HepG2 (cell line): ENCODE results near the gene FSCN2. TPM values are rescaled to one million over a fixed set of nuclear protein-coding genes. Genes with fewer than 3 reads are reported as not detected.

ENCODE experiments used
- AGO2 ChIP-seq: fragments of 200-400 bp; formaldehyde crosslinking; optimal IDR thresholded peaks from 2 replicates; pipeline ENCODE3; 2017; ENCODE audit warnings: mild to moderate bottlenecking, low read depth, low read length, moderate library complexity
- HOXA3 ChIP-seq: sonication (generic); formaldehyde crosslinking; IDR thresholded peaks from 2 replicates; pipeline ENCODE4 v1.5.0; 2020; ENCODE audit warnings: missing genetic modification reagents
- LCORL ChIP-seq, 2 experiments: fragments of 450-650 bp in 1 of 2; sonication (generic) in 1 of 2; formaldehyde crosslinking in 1 of 2; IDR thresholded peaks; 2 replicates each; pipeline versions ENCODE4 v1.5.0 to v1.6.1; 2017 to 2020; ENCODE audit warnings: antibody characterized with exemption in 1 of 2, missing genetic modification reagents in 1 of 2
- NFKB2 ChIP-seq: sonication (generic); formaldehyde crosslinking; IDR thresholded peaks from 2 replicates; pipeline ENCODE4 v1.4.0; 2020; ENCODE audit warnings: missing genetic modification reagents, borderline replicate concordance
- NRL ChIP-seq: sonication (generic); formaldehyde crosslinking; IDR thresholded peaks from 2 replicates; pipeline ENCODE4 v1.5.0; 2020; ENCODE audit warnings: missing genetic modification reagents, mild to moderate bottlenecking, moderate library complexity, borderline replicate concordance
- SKI ChIP-seq: fragments of 450-650 bp; IDR thresholded peaks from one replicate; pipeline ENCODE4 v1.6.1; 2018; ENCODE audit warnings: mild to moderate bottlenecking; ENCODE audit not compliant: partially characterized antibody
- SPEN ChIP-seq: sonication (generic); formaldehyde crosslinking; IDR thresholded peaks from 2 replicates; pipeline ENCODE4 v1.5.1; 2020; ENCODE audit warnings: low read depth, mild to moderate bottlenecking, missing genetic modification reagents
- YEATS2 ChIP-seq: sonication (generic); formaldehyde crosslinking; IDR thresholded peaks from 2 replicates; pipeline ENCODE4 v1.4.0; 2020; ENCODE audit warnings: missing genetic modification reagents, borderline replicate concordance
- ZC3H13 ChIP-seq: sonication (generic); formaldehyde crosslinking; IDR thresholded peaks from 2 replicates; pipeline ENCODE4 v1.8.1; 2023; ENCODE audit warnings: mild to moderate bottlenecking, missing genetic modification reagents, moderate library complexity
- ZNF160 ChIP-seq: sonication (generic); formaldehyde crosslinking; IDR thresholded peaks from 2 replicates; pipeline ENCODE4 v1.8.0; 2022; ENCODE audit warnings: mild to moderate bottlenecking, inconsistent platforms, missing genetic modification reagents
- ZNF235 ChIP-seq: sonication (generic); formaldehyde crosslinking; IDR thresholded peaks from 2 replicates; pipeline ENCODE4 v1.8.1; 2023; ENCODE audit warnings: mild to moderate bottlenecking, missing genetic modification reagents, borderline replicate concordance
- ZNF703 ChIP-seq: sonication (generic); formaldehyde crosslinking; IDR thresholded peaks from 2 replicates; pipeline ENCODE4 v1.5.1; 2020; ENCODE audit warnings: missing genetic modification reagents, mild to moderate bottlenecking, moderate library complexity, borderline replicate concordance
- ZNF749 ChIP-seq: sonication (generic); formaldehyde crosslinking; IDR thresholded peaks from 2 replicates; pipeline ENCODE4 v1.8.0; 2022; ENCODE audit warnings: mild to moderate bottlenecking, missing genetic modification reagents, moderate library complexity, borderline replicate concordance
- polyA plus RNA-seq, 8 experiments: library from polyadenylated mRNA; depleted of rRNA in 3 of 8; stranded (reverse) in 7 of 8; unstranded in 1 of 8; fragments of >200 nt; fragmentation: Illumina TruSeq in 4 of 8; extraction: Trizol in 4 of 8; gene quantifications; 2 replicates each; pipeline versions ENCODE4 v1.2.1 to v1.2.3, GENCODE V29; 2011 to 2016; ENCODE audit warnings: low read depth in 4 of 8, missing spikeins in 1 of 8, mixed read lengths in 1 of 8; ENCODE audit not compliant: insufficient read depth in 1 of 8
- total RNA-seq, 5 experiments: library from RNA; depleted of rRNA; stranded (reverse); fragments of >200 nt; fragmentation: Illumina TruSeq; extraction: Trizol; gene quantifications; 2 replicates each; pipeline ENCODE4 v1.2.3, GENCODE V29; 2016; ENCODE audit warnings: low read depth in 1 of 5
- TF ChIP-seq, protein P1 (sequence below): sonication (generic); formaldehyde crosslinking; IDR thresholded peaks from 2 replicates; pipeline ENCODE4 v1.9.0; 2021; ENCODE audit warnings: missing genetic modification reagents, borderline replicate concordance
- TF ChIP-seq, protein P2 (sequence below): sonication (generic); formaldehyde crosslinking; IDR thresholded peaks from 2 replicates; pipeline ENCODE4 v1.5.0; 2020; ENCODE audit warnings: missing genetic modification reagents, mild to moderate bottlenecking, borderline replicate concordance
- TF ChIP-seq, protein P3 (sequence below): sonication (generic); formaldehyde crosslinking; IDR thresholded peaks from 2 replicates; pipeline ENCODE4 v1.8.0; 2022; ENCODE audit warnings: low read depth, missing genetic modification reagents
- TF ChIP-seq, protein P4 (sequence below): sonication (generic); formaldehyde crosslinking; IDR thresholded peaks from 2 replicates; pipeline ENCODE4 v1.8.0; 2022; ENCODE audit warnings: mild to moderate bottlenecking, missing genetic modification reagents, moderate library complexity
- TF ChIP-seq, protein P5 (sequence below): sonication (generic); formaldehyde crosslinking; IDR thresholded peaks from 2 replicates; pipeline ENCODE4 v1.5.0; 2020; ENCODE audit warnings: missing genetic modification reagents, mild to moderate bottlenecking, borderline replicate concordance
- TF ChIP-seq, protein P6 (sequence below): sonication (generic); formaldehyde crosslinking; IDR thresholded peaks from 2 replicates; pipeline ENCODE4 v1.5.0; 2020; ENCODE audit warnings: missing genetic modification reagents, mild to moderate bottlenecking, borderline replicate concordance

FSCN2 gene
- total and polyA plus RNA-seq, 2 of the 13 experiments (the other 11 are each of a cell fraction or from before 2014, with no cell fraction given), result 0.09 TPM; not detected in 1

DNA sequence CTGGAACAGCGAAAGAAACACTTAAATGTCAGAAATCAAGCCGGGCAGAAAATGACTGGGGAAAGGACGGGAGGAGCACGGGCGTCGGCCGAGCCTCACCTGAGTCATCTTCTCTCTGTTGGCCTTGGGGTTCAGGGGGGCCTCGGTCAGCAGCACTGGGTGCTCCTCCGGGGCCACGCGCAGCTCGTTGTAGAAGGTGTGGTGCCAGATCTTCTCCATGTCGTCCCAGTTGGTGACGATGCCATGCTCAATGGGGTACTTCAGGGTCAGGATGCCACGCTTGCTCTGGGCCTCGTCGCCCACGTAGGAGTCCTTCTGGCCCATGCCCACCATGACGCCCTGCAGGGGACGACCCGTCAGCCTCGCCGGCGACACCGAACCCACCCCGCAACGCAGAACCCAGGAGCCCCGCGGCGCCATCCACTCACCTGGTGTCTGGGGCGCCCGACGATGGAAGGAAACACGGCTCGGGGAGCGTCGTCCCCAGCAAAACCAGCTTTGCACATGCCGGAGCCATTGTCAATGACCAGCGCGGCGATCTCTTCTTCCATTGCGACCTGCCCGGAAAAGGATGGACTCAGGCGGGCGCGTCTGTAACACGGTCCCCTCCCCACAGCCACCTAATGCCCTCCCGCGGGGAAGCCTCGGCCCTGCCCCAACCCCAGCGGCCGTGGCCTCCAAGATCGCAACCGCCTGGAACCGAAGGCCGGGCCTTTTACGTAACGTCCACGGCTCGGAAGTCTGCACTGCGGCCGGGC lies 16.2 kb upstream of the FSCN2 start (continued):
- TF ChIP-seq ZC3H13 (CRISPR knock-in tag) (peak; percentile 63; the same call in 1 of the 2 replicates), ZNF703 (CRISPR knock-in tag) (no peak), SKI (no peak), NFKB2 (CRISPR knock-in tag) (peak; percentile 57; the same call in 1 of the 2 replicates), LCORL (IDR thresholded peaks at IDR 0.05) (no peak), LCORL (CRISPR knock-in tag; IDR thresholded peaks at IDR 0.05) (peak; percentile 55), AGO2 (peak; percentile 99), YEATS2 (CRISPR knock-in tag) (no peak), ZNF160 (CRISPR knock-in tag) (peak; percentile 60; the same call in 1 of the 2 replicates), HOXA3 (no peak; the same call in none of the 2 replicates), ZNF235 (CRISPR knock-in tag) (peak; percentile 8; the same call in 1 of the 2 replicates), SPEN (CRISPR knock-in tag) (peak; percentile 20; the same call in 1 of the 2 replicates), NRL (peak; percentile 36; the same call in 1 of the 2 replicates), ZNF749 (CRISPR knock-in tag) (no peak)
- TF ChIP-seq, protein P1, sequence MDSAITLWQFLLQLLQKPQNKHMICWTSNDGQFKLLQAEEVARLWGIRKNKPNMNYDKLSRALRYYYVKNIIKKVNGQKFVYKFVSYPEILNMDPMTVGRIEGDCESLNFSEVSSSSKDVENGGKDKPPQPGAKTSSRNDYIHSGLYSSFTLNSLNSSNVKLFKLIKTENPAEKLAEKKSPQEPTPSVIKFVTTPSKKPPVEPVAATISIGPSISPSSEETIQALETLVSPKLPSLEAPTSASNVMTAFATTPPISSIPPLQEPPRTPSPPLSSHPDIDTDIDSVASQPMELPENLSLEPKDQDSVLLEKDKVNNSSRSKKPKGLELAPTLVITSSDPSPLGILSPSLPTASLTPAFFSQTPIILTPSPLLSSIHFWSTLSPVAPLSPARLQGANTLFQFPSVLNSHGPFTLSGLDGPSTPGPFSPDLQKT (CRISPR knock-in tag), result no peak
- TF ChIP-seq, protein P2, sequence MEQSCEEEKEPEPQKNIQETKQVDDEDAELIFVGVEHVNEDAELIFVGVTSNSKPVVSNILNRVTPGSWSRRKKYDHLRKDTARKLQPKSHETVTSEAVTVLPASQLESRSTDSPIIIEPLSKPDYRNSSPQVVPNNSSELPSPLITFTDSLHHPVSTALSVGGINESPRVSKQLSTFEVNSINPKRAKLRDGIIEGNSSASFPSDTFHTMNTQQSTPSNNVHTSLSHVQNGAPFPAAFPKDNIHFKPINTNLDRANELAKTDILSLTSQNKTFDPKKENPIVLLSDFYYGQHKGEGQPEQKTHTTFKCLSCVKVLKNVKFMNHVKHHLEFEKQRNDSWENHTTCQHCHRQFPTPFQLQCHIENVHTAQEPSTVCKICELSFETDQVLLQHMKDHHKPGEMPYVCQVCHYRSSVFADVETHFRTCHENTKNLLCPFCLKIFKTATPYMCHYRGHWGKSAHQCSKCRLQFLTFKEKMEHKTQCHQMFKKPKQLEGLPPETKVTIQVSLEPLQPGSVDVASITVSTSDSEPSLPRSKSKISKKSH (CRISPR knock-in tag), result no peak
- TF ChIP-seq, protein P3, sequence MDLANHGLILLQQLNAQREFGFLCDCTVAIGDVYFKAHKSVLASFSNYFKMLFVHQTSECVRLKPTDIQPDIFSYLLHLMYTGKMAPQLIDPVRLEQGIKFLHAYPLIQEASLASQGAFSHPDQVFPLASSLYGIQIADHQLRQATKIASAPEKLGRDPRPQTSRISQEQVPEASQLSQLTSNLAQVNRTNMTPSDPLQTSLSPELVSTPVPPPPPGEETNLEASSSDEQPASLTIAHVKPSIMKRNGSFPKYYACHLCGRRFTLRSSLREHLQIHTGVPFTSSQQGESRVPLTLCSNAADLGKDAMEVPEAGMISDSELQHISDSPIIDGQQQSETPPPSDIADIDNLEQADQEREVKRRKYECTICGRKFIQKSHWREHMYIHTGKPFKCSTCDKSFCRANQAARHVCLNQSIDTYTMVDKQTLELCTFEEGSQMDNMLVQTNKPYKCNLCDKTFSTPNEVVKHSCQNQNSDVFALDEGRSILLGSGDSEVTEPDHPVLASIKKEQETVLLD (CRISPR knock-in tag), result peak; percentile 63
- TF ChIP-seq, protein P4, sequence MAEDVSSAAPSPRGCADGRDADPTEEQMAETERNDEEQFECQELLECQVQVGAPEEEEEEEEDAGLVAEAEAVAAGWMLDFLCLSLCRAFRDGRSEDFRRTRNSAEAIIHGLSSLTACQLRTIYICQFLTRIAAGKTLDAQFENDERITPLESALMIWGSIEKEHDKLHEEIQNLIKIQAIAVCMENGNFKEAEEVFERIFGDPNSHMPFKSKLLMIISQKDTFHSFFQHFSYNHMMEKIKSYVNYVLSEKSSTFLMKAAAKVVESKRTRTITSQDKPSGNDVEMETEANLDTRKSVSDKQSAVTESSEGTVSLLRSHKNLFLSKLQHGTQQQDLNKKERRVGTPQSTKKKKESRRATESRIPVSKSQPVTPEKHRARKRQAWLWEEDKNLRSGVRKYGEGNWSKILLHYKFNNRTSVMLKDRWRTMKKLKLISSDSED (CRISPR knock-in tag), result no peak
- TF ChIP-seq, protein P5, sequence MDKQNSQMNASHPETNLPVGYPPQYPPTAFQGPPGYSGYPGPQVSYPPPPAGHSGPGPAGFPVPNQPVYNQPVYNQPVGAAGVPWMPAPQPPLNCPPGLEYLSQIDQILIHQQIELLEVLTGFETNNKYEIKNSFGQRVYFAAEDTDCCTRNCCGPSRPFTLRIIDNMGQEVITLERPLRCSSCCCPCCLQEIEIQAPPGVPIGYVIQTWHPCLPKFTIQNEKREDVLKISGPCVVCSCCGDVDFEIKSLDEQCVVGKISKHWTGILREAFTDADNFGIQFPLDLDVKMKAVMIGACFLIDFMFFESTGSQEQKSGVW (CRISPR knock-in tag), result no peak
- TF ChIP-seq, protein P6, sequence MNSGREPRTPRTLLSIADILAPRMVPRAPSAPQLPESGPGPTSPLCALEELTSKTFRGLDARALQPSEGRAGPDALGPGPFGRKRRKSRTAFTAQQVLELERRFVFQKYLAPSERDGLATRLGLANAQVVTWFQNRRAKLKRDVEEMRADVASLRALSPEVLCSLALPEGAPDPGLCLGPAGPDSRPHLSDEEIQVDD (CRISPR knock-in tag), result peak; percentile 39; the same call in 1 of the 2 replicates
